Activated CD8-positive, alpha-beta memory T cell treated with anti-CD3 and anti-CD28 coated beads, Interleukin-2, amount 50 U/mL, for 4 hours (primary cell): ENCODE data around the gene CCM2.

Experiments
- DNase-seq: peaks from one replicate; pipeline ENCODE4 v3.0.0-alpha.2; 2020

Gene CCM2

GRCh38 chr7:45085619-45086200 is 85.7 kb downstream of the CCM2 start:
- DNase-seq: no peak

GRCh38 chr7:45086331-45087065 is 86.5 kb downstream of the CCM2 start:
- DNase-seq: no peak

- DNase-seq: no peak
These were observed 87.5 kb downstream of the CCM2 start for GRCh38 chr7:45087301-45088145.

- no peak for DNase-seq
These were observed 88.2 kb downstream of the CCM2 start for GRCh38 chr7:45088146-45088701.

GRCh38 chr7:45088821-45089340 is 88.9 kb downstream of the CCM2 start, which contains the start of gene NACAD:
Gene NACAD, minus strand, starts transcription at chr7:45088969. Its CDS starts 75 bp downstream, at chr7:45088894.
- peak; percentile 51 for DNase-seq

- DNase-seq: peak; percentile 61
These were observed 89.4 kb downstream of the CCM2 start for GRCh38 chr7:45089341-45089891.

GRCh38 chr7:45092100-45092930 is 92.3 kb downstream of the CCM2 start:
- DNase-seq: no peak

- DNase-seq: no peak
These were observed 92.9 kb downstream of the CCM2 start for GRCh38 chr7:45092931-45093235.

GRCh38 chr7:45098983-45099839 is 99.2 kb downstream of the CCM2 start:
- DNase-seq: no peak

GRCh38 chr7:45099891-45100760 is 100.1 kb downstream of the CCM2 start:
- no peak for DNase-seq

- DNase-seq: no peak
These were observed 100.9 kb downstream of the CCM2 start for GRCh38 chr7:45100761-45101480.

GRCh38 chr7:45101748-45102147 is 101.7 kb downstream of the CCM2 start:
- DNase-seq: no peak

GRCh38 chr7:45102785-45103712 is 103.0 kb downstream of the CCM2 start:
- DNase-seq: no peak

- no peak for DNase-seq
These were observed 104.2 kb downstream of the CCM2 start for GRCh38 chr7:45103958-45104843.

GRCh38 chr7:45104844-45105587 is 105.0 kb downstream of the CCM2 start:
- DNase-seq: no peak

- DNase-seq: no peak
These were observed 105.7 kb downstream of the CCM2 start for GRCh38 chr7:45105588-45106188.
